ENCODE results near the gene GSK3A.

Gene GSK3A

GRCh38 chr19:42254089-42254849, 11.9 kb upstream of the GSK3A start (continued):
- 0 out of 2 replicates have a peak, but pooled peaks have one; percentile 100 for TF ChIP-seq ZBTB10 (tag by site-specific recombination; IDR thresholded peaks at IDR 0.05)
- TF ChIP-seq SETDB1 (IDR thresholded peaks at IDR 0.05; ENCODE audit: insufficient read length, low read length), result no peak
- no peak for TF ChIP-seq PBX3 (CRISPR knock-in tag; IDR thresholded peaks at IDR 0.05)
- peak; percentile 68; the same call in 1 of the 2 replicates for TF ChIP-seq ZFP37 (tag by site-specific recombination; IDR thresholded peaks at IDR 0.05)
- TF ChIP-seq ZNF626 (tag by site-specific recombination; IDR thresholded peaks at IDR 0.05), result no peak
- peak; percentile 69; the same call in 1 of the 2 replicates for TF ChIP-seq BCL11B (tag by site-specific recombination; IDR thresholded peaks at IDR 0.05; ENCODE audit: low read depth)
- TF ChIP-seq HOXA7 (CRISPR knock-in tag; IDR thresholded peaks at IDR 0.05; ENCODE audit: borderline replicate concordance), result no peak
- TF ChIP-seq ZNF121 (tag by site-specific recombination; IDR thresholded peaks at IDR 0.05), result peak; percentile 49; the same call in 1 of the 2 replicates
- no peak for TF ChIP-seq TSHZ1 (tag by site-specific recombination; IDR thresholded peaks at IDR 0.05; ENCODE audit: borderline replicate concordance)
- 0 out of 2 replicates have a peak, but pooled peaks have one; percentile 13 for TF ChIP-seq ZNF610 (tag by site-specific recombination; IDR thresholded peaks at IDR 0.05; ENCODE audit: borderline replicate concordance)
- TF ChIP-seq IKZF3 (tag by site-specific recombination; IDR thresholded peaks at IDR 0.05), result 0 out of 2 replicates have a peak, but pooled peaks have one; percentile 18
- TF ChIP-seq EGR2 (tag by site-specific recombination; IDR thresholded peaks at IDR 0.05; ENCODE audit: low read depth), result peak; percentile 56
- TF ChIP-seq PRDM4 (tag by site-specific recombination; IDR thresholded peaks at IDR 0.05), result 0 out of 2 replicates have a peak, but pooled peaks have one; percentile 44
- 0 out of 2 replicates have a peak, but pooled peaks have one; percentile 40 for TF ChIP-seq ZNF223 (tag by site-specific recombination; IDR thresholded peaks at IDR 0.05)
- 0 out of 2 replicates have a peak, but pooled peaks have one; percentile 18 for TF ChIP-seq ZNF10 (tag by site-specific recombination; IDR thresholded peaks at IDR 0.05)
- TF ChIP-seq ZNF692 (tag by site-specific recombination; IDR thresholded peaks at IDR 0.05), result peak; percentile 94
- TF ChIP-seq ZXDB (tag by site-specific recombination; IDR thresholded peaks at IDR 0.05), result peak; percentile 78
- TF ChIP-seq ZSCAN4 (tag by site-specific recombination; IDR thresholded peaks at IDR 0.05), result 0 out of 2 replicates have a peak, but pooled peaks have one; percentile 4
- TF ChIP-seq ZSCAN16 (tag by site-specific recombination; IDR thresholded peaks at IDR 0.05), result 0 out of 2 replicates have a peak, but pooled peaks have one; percentile 14
- peak; percentile 85 for TF ChIP-seq KLF9 (tag by site-specific recombination; IDR thresholded peaks at IDR 0.05; ENCODE audit: low read depth)
- no peak for TF ChIP-seq ZNF488 (tag by site-specific recombination; IDR thresholded peaks at IDR 0.05)
- 0 out of 2 replicates have a peak, but pooled peaks have one; percentile 29 for TF ChIP-seq ZNF629 (tag by site-specific recombination; IDR thresholded peaks at IDR 0.05)
- TF ChIP-seq ZSCAN30 (tag by site-specific recombination; IDR thresholded peaks at IDR 0.05), result peak; percentile 55; the same call in 1 of the 2 replicates
- TF ChIP-seq ZNF623 (tag by site-specific recombination; IDR thresholded peaks at IDR 0.05), result no peak
